ENCODE data around the gene VANGL2.

DNA sequence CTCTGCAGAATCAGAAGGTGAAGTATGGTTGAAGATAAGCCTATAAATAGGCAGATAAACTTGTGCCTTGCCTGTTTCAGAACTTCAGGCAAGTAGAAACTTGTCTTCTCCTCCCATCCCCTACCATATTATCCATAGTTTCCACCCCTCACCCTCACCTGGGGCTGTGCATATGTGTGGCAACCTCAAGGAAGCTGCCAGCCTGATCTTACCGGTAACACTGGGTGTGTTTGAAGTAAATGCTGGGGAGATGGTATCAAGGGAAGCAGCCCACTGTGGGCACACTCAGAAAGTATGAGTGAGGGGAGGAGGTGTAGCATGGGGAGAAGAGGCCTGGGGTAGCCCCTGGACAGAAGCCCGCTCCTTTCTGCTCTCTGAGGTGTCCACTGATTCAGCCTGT is 14.5 kb downstream of the VANGL2 start:
- TF ChIP-seq, protein P1, sequence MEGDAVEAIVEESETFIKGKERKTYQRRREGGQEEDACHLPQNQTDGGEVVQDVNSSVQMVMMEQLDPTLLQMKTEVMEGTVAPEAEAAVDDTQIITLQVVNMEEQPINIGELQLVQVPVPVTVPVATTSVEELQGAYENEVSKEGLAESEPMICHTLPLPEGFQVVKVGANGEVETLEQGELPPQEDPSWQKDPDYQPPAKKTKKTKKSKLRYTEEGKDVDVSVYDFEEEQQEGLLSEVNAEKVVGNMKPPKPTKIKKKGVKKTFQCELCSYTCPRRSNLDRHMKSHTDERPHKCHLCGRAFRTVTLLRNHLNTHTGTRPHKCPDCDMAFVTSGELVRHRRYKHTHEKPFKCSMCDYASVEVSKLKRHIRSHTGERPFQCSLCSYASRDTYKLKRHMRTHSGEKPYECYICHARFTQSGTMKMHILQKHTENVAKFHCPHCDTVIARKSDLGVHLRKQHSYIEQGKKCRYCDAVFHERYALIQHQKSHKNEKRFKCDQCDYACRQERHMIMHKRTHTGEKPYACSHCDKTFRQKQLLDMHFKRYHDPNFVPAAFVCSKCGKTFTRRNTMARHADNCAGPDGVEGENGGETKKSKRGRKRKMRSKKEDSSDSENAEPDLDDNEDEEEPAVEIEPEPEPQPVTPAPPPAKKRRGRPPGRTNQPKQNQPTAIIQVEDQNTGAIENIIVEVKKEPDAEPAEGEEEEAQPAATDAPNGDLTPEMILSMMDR (IDR thresholded peaks at IDR 0.05; ENCODE audit: low read depth, low read length, missing input control), result no peak
- TF ChIP-seq YY1 (IDR thresholded peaks at IDR 0.05) (no peak), GABPA (IDR thresholded peaks at IDR 0.05 in 1 of 2, conservative IDR thresholded peaks at IDR 0.05 in 1 of 2) (no peak), RAD21 (IDR thresholded peaks at IDR 0.05) (no peak), SP1 (IDR thresholded peaks at IDR 0.05) (no peak), TAF1 (conservative IDR thresholded peaks at IDR 0.05) (no peak), RXRA (IDR thresholded peaks at IDR 0.05) (no peak), EGR1 (IDR thresholded peaks at IDR 0.05; ENCODE audit: low read depth in 2 of 2) (no peak)
- TF ChIP-seq, protein P2, sequence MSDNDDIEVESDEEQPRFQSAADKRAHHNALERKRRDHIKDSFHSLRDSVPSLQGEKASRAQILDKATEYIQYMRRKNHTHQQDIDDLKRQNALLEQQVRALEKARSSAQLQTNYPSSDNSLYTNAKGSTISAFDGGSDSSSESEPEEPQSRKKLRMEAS (IDR thresholded peaks at IDR 0.05), result no peak
- TF ChIP-seq, protein P3, sequence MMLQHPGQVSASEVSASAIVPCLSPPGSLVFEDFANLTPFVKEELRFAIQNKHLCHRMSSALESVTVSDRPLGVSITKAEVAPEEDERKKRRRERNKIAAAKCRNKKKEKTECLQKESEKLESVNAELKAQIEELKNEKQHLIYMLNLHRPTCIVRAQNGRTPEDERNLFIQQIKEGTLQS (IDR thresholded peaks at IDR 0.05), result no peak
- TF ChIP-seq, protein P4, sequence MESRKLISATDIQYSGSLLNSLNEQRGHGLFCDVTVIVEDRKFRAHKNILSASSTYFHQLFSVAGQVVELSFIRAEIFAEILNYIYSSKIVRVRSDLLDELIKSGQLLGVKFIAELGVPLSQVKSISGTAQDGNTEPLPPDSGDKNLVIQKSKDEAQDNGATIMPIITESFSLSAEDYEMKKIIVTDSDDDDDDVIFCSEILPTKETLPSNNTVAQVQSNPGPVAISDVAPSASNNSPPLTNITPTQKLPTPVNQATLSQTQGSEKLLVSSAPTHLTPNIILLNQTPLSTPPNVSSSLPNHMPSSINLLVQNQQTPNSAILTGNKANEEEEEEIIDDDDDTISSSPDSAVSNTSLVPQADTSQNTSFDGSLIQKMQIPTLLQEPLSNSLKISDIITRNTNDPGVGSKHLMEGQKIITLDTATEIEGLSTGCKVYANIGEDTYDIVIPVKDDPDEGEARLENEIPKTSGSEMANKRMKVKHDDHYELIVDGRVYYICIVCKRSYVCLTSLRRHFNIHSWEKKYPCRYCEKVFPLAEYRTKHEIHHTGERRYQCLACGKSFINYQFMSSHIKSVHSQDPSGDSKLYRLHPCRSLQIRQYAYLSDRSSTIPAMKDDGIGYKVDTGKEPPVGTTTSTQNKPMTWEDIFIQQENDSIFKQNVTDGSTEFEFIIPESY (IDR thresholded peaks at IDR 0.05), result no peak
- TF ChIP-seq, protein P5, sequence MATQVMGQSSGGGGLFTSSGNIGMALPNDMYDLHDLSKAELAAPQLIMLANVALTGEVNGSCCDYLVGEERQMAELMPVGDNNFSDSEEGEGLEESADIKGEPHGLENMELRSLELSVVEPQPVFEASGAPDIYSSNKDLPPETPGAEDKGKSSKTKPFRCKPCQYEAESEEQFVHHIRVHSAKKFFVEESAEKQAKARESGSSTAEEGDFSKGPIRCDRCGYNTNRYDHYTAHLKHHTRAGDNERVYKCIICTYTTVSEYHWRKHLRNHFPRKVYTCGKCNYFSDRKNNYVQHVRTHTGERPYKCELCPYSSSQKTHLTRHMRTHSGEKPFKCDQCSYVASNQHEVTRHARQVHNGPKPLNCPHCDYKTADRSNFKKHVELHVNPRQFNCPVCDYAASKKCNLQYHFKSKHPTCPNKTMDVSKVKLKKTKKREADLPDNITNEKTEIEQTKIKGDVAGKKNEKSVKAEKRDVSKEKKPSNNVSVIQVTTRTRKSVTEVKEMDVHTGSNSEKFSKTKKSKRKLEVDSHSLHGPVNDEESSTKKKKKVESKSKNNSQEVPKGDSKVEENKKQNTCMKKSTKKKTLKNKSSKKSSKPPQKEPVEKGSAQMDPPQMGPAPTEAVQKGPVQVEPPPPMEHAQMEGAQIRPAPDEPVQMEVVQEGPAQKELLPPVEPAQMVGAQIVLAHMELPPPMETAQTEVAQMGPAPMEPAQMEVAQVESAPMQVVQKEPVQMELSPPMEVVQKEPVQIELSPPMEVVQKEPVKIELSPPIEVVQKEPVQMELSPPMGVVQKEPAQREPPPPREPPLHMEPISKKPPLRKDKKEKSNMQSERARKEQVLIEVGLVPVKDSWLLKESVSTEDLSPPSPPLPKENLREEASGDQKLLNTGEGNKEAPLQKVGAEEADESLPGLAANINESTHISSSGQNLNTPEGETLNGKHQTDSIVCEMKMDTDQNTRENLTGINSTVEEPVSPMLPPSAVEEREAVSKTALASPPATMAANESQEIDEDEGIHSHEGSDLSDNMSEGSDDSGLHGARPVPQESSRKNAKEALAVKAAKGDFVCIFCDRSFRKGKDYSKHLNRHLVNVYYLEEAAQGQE (IDR thresholded peaks at IDR 0.05), result no peak

Data from liver (tissue), 3 donors.